Epithelial cell of proximal tubule (primary cell): ENCODE measurements around the gene COX11. TPM values are rescaled to one million over a fixed set of nuclear protein-coding genes. Genes with fewer than 3 reads are reported as not detected.

Experiments
- DNase-seq: peaks from one replicate; pipeline ENCODE4 v3.0.0-alpha.2; 2011; ENCODE audit warnings: low read depth
- H3K4me3 ChIP-seq: 2 replicates; pipeline ENCODE4 v1.5.1; 2011; ENCODE audit warnings: low read depth, mild to moderate bottlenecking, low read length
- total RNA-seq: library from RNA; depleted of rRNA; stranded (reverse); fragments of >200 nt; gene quantifications from 2 replicates; pipeline ENCODE4 v1.2.3, GENCODE V29; 2015
- TF ChIP-seq, protein P1 (sequence below): conservative IDR thresholded peaks from 2 replicates; pipeline ENCODE4 v1.5.1; 2012; ENCODE audit warnings: low read depth, mild to moderate bottlenecking, low read length

Gene COX11
- total RNA-seq, 1 donor from 2014 or later, result 39.3 TPM

DNA sequence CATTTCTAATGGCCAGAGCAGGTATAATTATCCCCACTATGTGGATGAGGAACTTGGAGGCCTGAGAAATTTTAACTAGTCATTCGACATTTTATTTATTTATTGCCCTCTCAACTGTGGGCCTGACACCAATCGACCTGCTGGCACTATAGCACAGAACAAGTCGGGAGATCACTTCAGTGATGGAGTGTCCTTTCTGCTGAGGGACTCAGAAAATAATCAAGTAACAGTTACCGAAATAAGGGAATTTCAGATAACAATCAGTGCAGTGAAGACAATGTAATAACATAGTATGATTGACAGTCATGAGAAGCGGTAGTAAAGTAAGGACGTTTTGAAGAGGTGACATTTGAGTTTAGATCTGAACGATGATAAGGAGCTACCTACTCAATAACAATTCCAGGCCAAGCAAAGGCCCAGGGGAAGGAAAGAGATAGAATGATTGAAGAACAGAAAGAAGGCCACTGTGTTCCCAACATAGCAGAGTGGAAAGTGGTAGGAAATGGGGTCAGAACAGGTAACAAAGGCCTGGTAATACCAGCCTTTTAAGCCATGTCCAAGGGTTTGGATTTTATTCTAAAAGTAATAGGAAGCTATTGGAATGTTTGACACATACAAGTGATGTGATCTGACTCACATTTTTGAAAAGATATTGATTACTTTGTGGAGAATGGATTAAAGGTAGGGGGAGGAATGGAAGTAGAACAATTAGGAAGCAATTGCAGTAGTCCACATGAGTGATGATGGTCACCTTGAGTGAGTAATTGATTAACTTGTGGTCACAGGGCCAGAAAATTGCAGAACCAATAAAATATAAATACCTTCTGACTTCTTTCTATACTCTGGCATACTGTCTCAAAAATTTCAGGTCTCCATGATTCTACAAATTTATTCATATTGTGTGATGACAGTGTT lies 1.5 kb upstream of the COX11 start:
- no peak for DNase-seq
- peak overlapping the region; percentile 71 for H3K4me3 ChIP-seq
- TF ChIP-seq, protein P1, sequence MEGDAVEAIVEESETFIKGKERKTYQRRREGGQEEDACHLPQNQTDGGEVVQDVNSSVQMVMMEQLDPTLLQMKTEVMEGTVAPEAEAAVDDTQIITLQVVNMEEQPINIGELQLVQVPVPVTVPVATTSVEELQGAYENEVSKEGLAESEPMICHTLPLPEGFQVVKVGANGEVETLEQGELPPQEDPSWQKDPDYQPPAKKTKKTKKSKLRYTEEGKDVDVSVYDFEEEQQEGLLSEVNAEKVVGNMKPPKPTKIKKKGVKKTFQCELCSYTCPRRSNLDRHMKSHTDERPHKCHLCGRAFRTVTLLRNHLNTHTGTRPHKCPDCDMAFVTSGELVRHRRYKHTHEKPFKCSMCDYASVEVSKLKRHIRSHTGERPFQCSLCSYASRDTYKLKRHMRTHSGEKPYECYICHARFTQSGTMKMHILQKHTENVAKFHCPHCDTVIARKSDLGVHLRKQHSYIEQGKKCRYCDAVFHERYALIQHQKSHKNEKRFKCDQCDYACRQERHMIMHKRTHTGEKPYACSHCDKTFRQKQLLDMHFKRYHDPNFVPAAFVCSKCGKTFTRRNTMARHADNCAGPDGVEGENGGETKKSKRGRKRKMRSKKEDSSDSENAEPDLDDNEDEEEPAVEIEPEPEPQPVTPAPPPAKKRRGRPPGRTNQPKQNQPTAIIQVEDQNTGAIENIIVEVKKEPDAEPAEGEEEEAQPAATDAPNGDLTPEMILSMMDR, result no peak

DNA sequence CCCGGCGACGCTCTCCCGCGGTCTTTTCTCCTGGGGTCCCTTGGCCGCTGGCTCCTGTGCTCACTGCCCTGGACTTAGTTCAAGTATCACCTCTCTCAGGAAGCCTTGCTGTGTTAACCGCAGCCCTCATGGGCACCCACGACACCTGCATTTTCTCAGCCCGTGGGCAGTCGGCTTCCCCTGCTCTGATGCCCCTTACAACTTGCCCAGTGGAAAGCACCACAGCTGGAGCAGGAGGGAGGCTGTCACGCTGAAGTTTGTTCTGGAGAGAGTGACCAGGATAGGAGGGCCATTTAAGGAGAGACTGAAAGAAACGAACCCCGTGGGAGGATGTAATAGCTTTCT lies 506 bp upstream of the COX11 start:
- TF ChIP-seq, protein P1, result no peak
- H3K4me3 ChIP-seq, result peak overlapping the region; percentile 71
- DNase-seq, result no peak

DNA sequence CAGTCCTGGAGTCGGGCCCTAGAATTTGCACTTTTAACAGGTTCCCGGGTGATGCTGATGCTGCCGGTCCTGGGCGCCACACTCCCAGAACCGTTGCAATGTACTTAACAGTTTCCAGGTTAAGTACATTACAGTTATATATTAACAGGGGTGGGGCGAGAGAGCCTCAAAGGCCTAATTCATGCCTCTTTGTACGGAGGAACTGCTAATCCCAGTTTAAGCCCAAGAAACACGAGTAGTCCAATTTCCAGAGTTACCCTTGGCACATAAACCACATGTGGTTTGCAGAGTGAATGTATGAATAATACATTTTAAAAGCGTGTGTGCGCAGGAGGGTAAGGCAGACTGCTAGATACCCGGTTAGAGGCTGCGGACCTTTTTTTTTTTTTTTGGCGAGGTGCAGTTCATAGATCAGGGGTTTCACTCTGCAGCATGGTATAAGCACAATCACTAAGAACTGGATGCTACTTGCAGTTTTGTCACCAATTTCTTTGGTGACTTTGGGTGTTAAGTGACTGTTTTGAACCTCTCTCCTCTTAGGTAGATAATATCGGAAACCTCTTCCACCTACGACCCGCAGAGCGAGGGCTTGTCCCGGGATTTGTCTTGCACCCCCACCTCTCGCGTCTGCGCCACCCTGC lies 713 bp downstream of the COX11 start:
- H3K4me3 ChIP-seq, result peak overlapping the region; percentile 71
- TF ChIP-seq, protein P1, result peak; percentile 43
- DNase-seq, result no peak

DNA sequence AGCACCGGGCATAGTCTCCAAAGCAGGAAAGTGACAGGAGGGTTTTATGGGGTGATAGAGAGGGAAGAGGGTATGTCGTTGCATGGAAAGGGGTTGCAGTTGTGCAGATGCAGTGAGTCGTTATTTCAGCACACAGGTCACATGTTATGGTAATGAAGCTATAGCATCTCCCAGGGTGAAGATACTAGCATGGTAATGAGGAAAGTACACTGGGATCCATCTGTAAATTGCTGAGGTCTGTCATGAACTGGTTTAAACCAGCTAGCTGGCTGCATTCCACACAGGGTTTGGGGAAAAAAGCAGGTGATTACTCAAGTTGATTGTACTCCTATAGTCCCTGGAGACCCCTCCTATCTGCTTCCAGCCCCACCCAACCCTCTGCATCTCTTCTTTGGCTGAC lies 11.7 kb downstream of the COX11 start:
- TF ChIP-seq, protein P1, result no peak
- H3K4me3 ChIP-seq, result no peak overlapping the region

DNA sequence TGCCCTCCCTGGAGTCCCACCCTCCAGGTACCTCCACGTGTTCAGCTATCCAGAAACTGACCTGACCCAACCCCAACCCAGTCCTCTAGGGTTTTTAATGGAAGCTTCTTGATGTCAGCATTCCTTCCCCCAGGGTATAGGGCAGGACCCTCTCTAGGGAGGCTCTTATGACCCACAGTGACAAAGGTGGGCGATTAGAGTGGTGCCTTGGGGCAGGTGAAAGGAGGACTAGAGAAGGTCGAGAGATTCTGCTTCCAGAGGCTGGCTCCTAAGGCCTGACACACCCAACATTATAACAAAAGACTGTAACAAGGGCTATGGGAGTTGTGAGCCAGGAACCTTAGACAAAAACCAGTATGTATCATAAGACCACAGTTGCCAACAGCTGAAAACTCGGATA lies 17.2 kb downstream of the COX11 start:
- no peak for DNase-seq
- H3K4me3 ChIP-seq, result no peak overlapping the region
- TF ChIP-seq, protein P1, result no peak

More for the DNA sequence above, 11.7 kb downstream of the COX11 start:
- no peak for DNase-seq

DNA sequence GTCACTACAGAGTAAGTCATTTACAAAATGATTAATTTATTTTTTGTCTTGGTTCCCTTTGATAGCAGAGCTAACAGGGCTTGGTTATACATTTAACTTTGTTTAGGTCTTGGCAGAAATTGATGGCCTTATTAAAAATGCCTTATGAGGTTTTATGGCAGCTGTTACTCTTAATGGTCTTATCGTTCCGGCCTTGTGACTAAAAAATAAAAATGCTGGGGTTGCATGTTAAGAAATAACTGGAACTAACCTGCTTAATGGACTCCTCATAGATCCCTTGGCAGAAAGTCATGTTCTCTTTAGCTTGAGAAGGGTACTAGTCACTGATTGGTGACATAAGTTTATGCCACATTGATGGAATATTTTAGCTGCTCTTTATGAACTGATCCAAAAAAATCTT lies 18.3 kb downstream of the COX11 start:
- H3K4me3 ChIP-seq, result no peak overlapping the region
- TF ChIP-seq, protein P1, result no peak
- DNase-seq, result no peak

DNA sequence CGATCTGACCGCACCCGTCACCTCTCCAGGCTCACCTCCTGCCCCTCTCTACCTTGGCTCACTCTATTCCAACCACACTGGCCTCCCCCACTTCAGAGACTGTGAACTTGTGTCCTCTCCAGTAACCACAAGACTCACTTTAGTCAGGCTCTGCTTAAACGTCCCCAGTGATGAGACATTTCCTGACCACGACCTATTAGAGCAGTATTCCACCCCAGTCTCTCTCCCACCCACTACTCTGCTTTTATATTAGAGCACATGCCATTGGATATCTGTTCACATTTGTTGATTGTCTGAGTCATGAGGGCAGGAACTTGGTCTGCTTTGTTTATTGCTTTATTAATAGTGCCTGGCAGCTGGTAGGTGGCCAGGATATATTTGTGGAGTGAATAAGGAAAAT lies 20.1 kb downstream of the COX11 start:
- DNase-seq, result peak; percentile 61
- no peak overlapping the region for H3K4me3 ChIP-seq
- TF ChIP-seq, protein P1, result no peak
